Measurements from ENCODE around the gene GNB1.

The GNB1 gene

DNA sequence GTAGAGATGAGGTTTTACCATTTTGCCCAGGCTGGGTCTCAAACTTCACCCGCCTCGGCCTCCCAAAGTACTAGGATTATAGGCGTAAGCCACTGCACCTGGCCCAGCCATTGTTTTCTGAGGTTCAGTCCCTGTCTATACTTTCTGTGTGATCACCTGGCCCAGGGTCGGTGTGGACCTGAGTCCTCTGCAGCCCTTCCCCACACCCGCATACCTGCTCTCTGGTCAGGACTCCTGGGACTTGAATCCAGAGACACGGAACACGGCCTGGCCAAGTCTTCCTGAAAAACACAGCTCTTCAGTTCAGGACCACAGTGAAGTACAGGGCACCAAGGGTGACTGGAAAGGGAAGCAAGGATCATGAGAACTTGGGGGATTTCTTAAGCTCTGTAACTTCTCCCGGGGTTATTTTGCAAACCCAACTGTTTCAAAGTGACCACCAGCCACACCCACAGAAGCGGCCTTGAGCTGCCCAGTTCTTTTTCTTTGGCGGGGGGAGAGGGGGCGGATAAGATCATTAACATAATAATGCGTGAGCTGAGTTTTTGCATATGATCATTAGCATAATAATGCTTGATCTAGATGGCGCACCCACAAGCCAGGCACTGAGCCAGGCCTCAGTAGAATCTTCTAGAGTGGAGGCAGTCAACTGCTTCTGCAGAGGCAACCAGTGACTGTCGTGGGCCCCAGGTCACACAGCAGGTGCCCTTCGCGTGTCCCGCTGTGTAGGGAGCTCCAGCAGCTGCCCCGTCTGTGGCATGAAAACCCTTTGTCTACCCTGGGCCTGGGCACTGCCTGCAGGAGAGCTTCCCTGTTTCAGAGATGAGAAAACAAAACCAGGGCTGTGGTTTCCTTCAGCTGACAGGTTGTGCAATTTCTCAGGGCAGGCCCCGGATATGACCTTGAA, 110.9 kb downstream of the GNB1 start:
- 0 out of 3 replicates have a peak, but pooled peaks have one; percentile 0 for ATAC-seq
- TF ChIP-seq, protein P1, sequence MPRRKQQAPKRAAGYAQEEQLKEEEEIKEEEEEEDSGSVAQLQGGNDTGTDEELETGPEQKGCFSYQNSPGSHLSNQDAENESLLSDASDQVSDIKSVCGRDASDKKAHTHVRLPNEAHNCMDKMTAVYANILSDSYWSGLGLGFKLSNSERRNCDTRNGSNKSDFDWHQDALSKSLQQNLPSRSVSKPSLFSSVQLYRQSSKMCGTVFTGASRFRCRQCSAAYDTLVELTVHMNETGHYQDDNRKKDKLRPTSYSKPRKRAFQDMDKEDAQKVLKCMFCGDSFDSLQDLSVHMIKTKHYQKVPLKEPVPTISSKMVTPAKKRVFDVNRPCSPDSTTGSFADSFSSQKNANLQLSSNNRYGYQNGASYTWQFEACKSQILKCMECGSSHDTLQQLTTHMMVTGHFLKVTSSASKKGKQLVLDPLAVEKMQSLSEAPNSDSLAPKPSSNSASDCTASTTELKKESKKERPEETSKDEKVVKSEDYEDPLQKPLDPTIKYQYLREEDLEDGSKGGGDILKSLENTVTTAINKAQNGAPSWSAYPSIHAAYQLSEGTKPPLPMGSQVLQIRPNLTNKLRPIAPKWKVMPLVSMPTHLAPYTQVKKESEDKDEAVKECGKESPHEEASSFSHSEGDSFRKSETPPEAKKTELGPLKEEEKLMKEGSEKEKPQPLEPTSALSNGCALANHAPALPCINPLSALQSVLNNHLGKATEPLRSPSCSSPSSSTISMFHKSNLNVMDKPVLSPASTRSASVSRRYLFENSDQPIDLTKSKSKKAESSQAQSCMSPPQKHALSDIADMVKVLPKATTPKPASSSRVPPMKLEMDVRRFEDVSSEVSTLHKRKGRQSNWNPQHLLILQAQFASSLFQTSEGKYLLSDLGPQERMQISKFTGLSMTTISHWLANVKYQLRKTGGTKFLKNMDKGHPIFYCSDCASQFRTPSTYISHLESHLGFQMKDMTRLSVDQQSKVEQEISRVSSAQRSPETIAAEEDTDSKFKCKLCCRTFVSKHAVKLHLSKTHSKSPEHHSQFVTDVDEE (CRISPR knock-in tag; IDR thresholded peaks at IDR 0.05) = no peak
- TF ChIP-seq BACH2 (CRISPR knock-in tag; IDR thresholded peaks at IDR 0.05; ENCODE audit: borderline replicate concordance) (no peak), CSDC2 (CRISPR knock-in tag; IDR thresholded peaks at IDR 0.05) (no peak), ZC3H10 (CRISPR knock-in tag; IDR thresholded peaks at IDR 0.05) (no peak), RARB (CRISPR knock-in tag; IDR thresholded peaks at IDR 0.05) (no peak), ESRRG (CRISPR knock-in tag; IDR thresholded peaks at IDR 0.05) (no peak)
- TF ChIP-seq, protein P2, sequence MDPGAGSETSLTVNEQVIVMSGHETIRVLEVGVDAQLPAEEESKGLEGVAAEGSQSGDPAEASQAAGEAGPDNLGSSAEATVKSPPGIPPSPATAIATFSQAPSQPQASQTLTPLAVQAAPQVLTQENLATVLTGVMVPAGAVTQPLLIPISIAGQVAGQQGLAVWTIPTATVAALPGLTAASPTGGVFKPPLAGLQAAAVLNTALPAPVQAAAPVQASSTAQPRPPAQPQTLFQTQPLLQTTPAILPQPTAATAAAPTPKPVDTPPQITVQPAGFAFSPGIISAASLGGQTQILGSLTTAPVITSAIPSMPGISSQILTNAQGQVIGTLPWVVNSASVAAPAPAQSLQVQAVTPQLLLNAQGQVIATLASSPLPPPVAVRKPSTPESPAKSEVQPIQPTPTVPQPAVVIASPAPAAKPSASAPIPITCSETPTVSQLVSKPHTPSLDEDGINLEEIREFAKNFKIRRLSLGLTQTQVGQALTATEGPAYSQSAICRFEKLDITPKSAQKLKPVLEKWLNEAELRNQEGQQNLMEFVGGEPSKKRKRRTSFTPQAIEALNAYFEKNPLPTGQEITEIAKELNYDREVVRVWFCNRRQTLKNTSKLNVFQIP (CRISPR knock-in tag; IDR thresholded peaks at IDR 0.05; ENCODE audit: borderline replicate concordance, low read depth) = no peak

DNA sequence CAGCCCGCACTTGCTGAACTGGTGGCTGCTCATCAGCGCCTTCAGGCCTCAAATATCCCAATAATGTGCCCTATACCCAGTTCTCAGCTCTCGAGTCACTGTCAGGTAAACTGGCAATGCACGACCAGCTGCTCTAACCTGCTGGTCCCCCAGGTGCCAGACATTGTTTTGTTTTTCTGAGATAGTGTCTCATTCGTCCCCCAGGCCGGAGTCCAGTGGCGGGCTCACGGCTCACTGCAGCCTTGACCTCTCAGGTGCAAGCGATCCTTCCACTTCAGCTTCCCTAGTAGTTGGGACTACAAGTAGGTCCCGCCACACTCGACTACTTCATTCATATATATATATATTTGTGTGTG, 111.6 kb downstream of the GNB1 start:
- TF ChIP-seq ZNF565 (CRISPR knock-in tag; conservative IDR thresholded peaks at IDR 0.05; ENCODE audit: low read depth) (no peak), BACH2 (CRISPR knock-in tag; IDR thresholded peaks at IDR 0.05; ENCODE audit: borderline replicate concordance) (no peak), PPARA (CRISPR knock-in tag; IDR thresholded peaks at IDR 0.05; ENCODE audit: borderline replicate concordance) (no peak), ARNTL (CRISPR knock-in tag; IDR thresholded peaks at IDR 0.05; ENCODE audit: borderline replicate concordance, low read depth) (no peak), CSDC2 (CRISPR knock-in tag; IDR thresholded peaks at IDR 0.05) (no peak), GLIS3 (CRISPR knock-in tag; IDR thresholded peaks at IDR 0.05) (no peak), TCF4 (CRISPR knock-in tag; IDR thresholded peaks at IDR 0.05; ENCODE audit: borderline replicate concordance) (no peak), ZNF8 (CRISPR knock-in tag; IDR thresholded peaks at IDR 0.05) (no peak), RARB (CRISPR knock-in tag; IDR thresholded peaks at IDR 0.05) (no peak), ZFP3 (CRISPR knock-in tag; IDR thresholded peaks at IDR 0.05) (no peak), ZC3H10 (CRISPR knock-in tag; IDR thresholded peaks at IDR 0.05) (no peak), ZFP30 (CRISPR knock-in tag; IDR thresholded peaks at IDR 0.05) (no peak), SNAI2 (CRISPR knock-in tag; IDR thresholded peaks at IDR 0.05) (no peak), ESRRG (CRISPR knock-in tag; IDR thresholded peaks at IDR 0.05) (no peak)
- TF ChIP-seq, protein P3, sequence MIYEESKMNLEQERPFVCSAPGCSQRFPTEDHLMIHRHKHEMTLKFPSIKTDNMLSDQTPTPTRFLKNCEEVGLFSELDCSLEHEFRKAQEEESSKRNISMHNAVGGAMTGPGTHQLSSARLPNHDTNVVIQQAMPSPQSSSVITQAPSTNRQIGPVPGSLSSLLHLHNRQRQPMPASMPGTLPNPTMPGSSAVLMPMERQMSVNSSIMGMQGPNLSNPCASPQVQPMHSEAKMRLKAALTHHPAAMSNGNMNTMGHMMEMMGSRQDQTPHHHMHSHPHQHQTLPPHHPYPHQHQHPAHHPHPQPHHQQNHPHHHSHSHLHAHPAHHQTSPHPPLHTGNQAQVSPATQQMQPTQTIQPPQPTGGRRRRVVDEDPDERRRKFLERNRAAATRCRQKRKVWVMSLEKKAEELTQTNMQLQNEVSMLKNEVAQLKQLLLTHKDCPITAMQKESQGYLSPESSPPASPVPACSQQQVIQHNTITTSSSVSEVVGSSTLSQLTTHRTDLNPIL (CRISPR knock-in tag; IDR thresholded peaks at IDR 0.05; ENCODE audit: low read depth) = no peak
- TF ChIP-seq, protein P1 (CRISPR knock-in tag; IDR thresholded peaks at IDR 0.05) = no peak
- TF ChIP-seq, protein P4, sequence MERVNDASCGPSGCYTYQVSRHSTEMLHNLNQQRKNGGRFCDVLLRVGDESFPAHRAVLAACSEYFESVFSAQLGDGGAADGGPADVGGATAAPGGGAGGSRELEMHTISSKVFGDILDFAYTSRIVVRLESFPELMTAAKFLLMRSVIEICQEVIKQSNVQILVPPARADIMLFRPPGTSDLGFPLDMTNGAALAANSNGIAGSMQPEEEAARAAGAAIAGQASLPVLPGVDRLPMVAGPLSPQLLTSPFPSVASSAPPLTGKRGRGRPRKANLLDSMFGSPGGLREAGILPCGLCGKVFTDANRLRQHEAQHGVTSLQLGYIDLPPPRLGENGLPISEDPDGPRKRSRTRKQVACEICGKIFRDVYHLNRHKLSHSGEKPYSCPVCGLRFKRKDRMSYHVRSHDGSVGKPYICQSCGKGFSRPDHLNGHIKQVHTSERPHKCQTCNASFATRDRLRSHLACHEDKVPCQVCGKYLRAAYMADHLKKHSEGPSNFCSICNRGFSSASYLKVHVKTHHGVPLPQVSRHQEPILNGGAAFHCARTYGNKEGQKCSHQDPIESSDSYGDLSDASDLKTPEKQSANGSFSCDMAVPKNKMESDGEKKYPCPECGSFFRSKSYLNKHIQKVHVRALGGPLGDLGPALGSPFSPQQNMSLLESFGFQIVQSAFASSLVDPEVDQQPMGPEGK (CRISPR knock-in tag; IDR thresholded peaks at IDR 0.05; ENCODE audit: borderline replicate concordance) = no peak
- TF ChIP-seq, protein P2 (CRISPR knock-in tag; IDR thresholded peaks at IDR 0.05; ENCODE audit: borderline replicate concordance, low read depth) = no peak
- TF ChIP-seq, protein P5, sequence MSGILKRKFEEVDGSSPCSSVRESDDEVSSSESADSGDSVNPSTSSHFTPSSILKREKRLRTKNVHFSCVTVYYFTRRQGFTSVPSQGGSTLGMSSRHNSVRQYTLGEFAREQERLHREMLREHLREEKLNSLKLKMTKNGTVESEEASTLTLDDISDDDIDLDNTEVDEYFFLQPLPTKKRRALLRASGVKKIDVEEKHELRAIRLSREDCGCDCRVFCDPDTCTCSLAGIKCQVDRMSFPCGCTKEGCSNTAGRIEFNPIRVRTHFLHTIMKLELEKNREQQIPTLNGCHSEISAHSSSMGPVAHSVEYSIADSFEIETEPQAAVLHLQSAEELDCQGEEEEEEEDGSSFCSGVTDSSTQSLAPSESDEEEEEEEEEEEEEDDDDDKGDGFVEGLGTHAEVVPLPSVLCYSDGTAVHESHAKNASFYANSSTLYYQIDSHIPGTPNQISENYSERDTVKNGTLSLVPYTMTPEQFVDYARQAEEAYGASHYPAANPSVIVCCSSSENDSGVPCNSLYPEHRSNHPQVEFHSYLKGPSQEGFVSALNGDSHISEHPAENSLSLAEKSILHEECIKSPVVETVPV (CRISPR knock-in tag; IDR thresholded peaks at IDR 0.05) = no peak
- no peak; the same call in 2 of the 3 replicates for ATAC-seq

All from SK-N-SH treated with all-trans-retinoic acid at 6 μM for 48 hours (cell line).